NT2/D1 (cell line): Measurements from ENCODE around the gene NBPF9.
"Not testable (repeated sequence)": the region's sequence is repeated elsewhere in the genome, so short reads cannot be mapped to it uniquely, and the experiment has no call there.

Experiments
- DNase-seq: peaks from one replicate; pipeline ENCODE4 v3.0.0-alpha.2; 2011; ENCODE audit warnings: low read depth, low spot score
- H3K27me3 ChIP-seq: 2 replicates; pipeline ENCODE4 v1.6.0; 2011; ENCODE audit warnings: mild to moderate bottlenecking; ENCODE audit not compliant: insufficient read length, insufficient read depth
- H3K36me3 ChIP-seq: 2 replicates; pipeline ENCODE4 v1.6.1; 2011; ENCODE audit warnings: mild to moderate bottlenecking, low read length, mixed read lengths; ENCODE audit not compliant: insufficient read depth, insufficient read length
- H3K4me1 ChIP-seq: 2 replicates; pipeline ENCODE4 v1.5.1; 2011; ENCODE audit not compliant: insufficient read depth, insufficient read length
- H3K4me3 ChIP-seq: 2 replicates; pipeline ENCODE4 v1.5.1; 2011; ENCODE audit warnings: low read depth; ENCODE audit not compliant: insufficient read length
- H3K9ac ChIP-seq: 2 replicates; pipeline ENCODE4 v1.6.0; 2011; ENCODE audit warnings: low read depth; ENCODE audit not compliant: insufficient read length
- H3K9me3 ChIP-seq: 2 replicates; pipeline ENCODE4 v1.5.1; 2011; ENCODE audit warnings: mild to moderate bottlenecking, low read length; ENCODE audit not compliant: insufficient read depth

NBPF9 gene

DNA sequence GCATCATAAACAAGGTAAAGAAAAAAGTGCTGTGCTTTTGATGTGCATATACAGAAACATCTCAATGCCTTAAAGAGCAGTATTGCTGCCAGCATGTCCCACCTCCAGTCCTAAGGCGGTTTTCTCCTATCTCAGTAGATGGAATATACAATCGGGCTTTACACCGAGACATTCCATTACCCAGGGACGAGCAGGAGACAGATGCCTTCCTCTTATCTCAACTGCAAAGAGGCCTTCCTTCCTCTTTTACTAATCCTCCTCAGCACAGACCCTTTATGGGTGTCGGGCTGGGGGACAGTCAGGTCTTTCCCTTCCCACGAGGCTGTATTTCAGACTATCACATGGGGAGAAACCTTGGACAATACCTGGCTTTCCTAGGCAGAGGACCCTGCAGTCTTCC lies 10.2 kb downstream of the NBPF9 start:
- not testable (repeated sequence) for H3K9ac ChIP-seq, H3K9me3 ChIP-seq, DNase-seq, H3K4me3 ChIP-seq, H3K27me3 ChIP-seq, H3K36me3 ChIP-seq, H3K4me1 ChIP-seq

DNA sequence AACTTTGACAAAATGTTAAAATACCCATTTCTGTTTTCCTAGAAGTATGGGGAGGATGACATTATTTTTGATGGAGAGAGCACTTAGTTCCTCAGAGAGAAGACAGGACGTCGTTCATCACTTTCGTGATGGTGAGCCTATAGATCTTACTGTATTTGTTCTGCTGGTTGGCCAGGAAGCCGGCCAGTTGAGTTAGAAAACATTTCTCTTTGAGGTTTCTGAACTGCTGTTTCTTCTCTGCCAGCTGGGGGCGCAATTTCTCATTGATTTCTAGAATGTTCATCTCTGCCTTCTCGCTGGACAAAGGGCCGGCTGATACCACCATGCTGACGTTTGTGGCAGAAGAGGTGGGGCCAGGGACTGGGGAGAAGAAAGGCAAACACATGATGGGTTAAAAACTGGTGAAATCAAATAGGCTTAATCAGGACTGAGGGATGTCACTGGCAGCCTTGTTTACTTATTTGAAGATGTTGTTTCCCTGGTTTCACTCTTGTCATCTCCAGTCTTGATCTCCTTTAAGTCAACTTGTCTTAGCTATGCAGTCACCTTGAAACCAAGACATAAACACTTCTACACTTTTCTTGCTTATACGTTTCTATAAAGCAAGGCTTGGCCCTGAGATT lies 27.7 kb downstream of the NBPF9 start:
- not testable (repeated sequence) for H3K27me3 ChIP-seq, H3K4me1 ChIP-seq, DNase-seq, H3K9ac ChIP-seq, H3K4me3 ChIP-seq, H3K9me3 ChIP-seq
- H3K36me3 ChIP-seq, result peaks cover 15% of the 10 kb centered on the region

DNA sequence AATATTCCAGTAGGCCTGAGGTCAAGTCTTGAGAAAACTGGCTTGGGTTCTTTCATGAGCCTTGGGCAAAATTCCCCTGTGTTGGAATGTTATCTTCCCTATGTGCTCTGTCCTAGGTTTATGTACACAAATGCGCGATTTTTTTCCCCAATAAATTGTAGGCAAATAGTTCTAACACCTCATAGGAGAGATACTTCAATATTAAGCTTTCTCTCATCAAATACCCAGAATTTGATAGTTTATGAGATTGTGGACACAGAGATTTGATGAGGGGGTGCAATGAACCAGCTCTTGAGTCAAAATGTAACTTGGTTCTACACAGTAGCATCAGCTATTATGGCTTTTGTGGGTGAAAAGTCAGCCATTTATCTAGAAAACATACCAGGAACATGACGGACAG lies 38.7 kb downstream of the NBPF9 start:
- H3K9me3 ChIP-seq, H3K9ac ChIP-seq, H3K4me1 ChIP-seq, H3K27me3 ChIP-seq, H3K36me3 ChIP-seq, H3K4me3 ChIP-seq, DNase-seq: not testable (repeated sequence)

DNA sequence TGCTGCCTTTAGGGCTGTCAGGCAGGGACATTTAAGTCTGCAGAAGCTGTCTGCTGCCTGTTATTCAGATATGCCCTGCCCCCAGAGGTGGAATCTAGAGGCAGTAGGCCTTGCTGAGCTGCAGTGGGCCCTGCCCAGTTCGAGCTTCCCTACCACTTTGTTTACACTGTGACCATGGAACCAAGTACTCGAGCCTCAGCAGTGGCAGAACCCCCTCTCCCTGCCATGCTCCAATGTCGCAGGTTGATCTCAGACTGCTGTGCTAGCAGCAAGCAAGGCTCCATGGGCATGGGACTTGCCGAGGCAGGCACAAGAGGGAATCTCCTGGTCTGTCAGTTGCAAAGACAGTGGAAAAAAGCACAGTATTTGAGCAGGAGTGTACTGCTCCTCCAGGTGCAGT lies 60.3 kb downstream of the NBPF9 start:
- H3K27me3 ChIP-seq, H3K9ac ChIP-seq, H3K4me3 ChIP-seq, H3K36me3 ChIP-seq, H3K9me3 ChIP-seq, H3K4me1 ChIP-seq, DNase-seq: not testable (repeated sequence)

DNA sequence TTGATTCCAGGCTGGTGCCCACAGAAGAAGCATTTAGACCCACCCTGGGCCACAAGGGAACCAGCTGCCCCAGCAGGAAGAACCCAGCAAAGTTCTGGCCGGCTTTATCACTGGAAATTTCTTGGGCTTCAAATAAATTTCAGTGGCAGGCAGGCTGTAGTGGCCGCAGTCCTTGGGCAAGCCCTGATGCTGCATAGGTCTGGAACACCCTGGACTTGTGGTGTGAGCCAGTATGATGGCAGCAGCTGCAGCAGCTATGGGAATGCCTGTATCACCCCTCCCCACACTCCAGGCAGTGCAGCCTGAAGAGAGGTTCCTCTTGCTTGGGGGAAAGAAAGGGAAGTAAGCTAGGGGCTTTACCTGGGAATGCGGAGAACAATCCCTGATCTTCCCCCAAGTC lies 69.4 kb downstream of the NBPF9 start:
- not testable (repeated sequence) for H3K9me3 ChIP-seq, H3K4me1 ChIP-seq, DNase-seq, H3K9ac ChIP-seq, H3K4me3 ChIP-seq, H3K36me3 ChIP-seq, H3K27me3 ChIP-seq

DNA sequence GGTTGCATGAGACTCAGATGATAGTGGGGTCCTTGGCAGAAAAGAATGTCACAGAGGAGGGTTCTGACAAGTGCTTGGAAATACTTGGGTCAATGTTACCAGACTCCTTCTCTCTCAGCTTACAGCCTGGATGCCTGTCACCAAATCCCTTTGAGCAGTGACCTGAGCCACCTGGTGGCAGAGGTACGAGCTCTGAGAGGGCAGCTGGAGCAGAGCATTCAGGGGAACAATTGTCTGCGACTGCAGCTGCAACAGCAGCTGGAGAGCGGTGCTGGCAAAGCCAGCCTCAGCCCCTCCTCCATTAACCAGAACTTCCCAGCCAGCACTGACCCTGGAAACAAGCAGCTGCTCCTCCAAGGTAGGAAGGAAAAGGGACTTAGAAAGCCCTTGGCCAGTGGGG lies 79.0 kb downstream of the NBPF9 start:
- H3K4me1 ChIP-seq, H3K9ac ChIP-seq, H3K27me3 ChIP-seq: not testable (repeated sequence)

DNA sequence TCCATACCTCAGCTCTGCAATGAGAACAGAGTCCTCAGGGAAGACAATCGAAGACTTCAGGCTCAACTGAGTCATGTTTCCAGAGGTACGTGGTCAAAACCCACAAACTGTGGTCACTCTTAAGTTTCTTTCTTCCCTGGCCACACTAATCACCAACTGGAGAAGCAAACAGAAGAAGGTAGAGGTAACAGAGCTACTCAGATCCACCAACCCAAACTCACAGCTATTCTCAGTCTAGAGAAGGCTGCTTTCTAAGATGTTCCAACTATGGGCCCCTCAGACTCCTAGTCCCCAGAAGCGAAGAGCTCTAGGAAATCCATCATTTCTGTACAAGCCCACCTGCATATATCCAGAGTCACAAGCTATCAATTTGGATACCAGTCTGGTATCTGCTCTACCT lies 84.8 kb downstream of the NBPF9 start:
- not testable (repeated sequence) for H3K9ac ChIP-seq, H3K36me3 ChIP-seq, H3K4me3 ChIP-seq, H3K9me3 ChIP-seq, H3K4me1 ChIP-seq, DNase-seq, H3K27me3 ChIP-seq

More for the DNA sequence above, 79.0 kb downstream of the NBPF9 start:
- H3K36me3 ChIP-seq, DNase-seq, H3K9me3 ChIP-seq, H3K4me3 ChIP-seq: not testable (repeated sequence)

DNA sequence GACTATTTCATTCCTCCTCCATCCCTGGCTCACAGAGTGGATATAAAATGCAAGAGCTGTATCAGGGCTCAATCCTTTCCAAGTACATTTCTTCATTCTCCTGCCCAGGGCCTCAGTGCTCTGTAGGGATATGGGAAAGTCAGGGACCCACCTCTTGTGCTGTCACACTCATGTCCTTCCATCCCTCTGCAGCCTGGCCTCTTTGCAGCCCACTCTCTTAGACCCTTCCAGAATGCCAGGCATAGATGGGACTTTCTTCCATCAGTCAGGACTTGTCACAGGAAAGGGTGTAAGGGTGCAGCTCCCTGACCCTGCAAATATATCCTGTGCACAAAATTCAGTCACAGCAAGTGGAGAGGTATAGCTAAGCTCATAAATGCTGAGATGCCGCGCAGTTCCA lies 86.7 kb downstream of the NBPF9 start:
- not testable (repeated sequence) for H3K9ac ChIP-seq, DNase-seq, H3K9me3 ChIP-seq, H3K4me3 ChIP-seq, H3K27me3 ChIP-seq, H3K4me1 ChIP-seq, H3K36me3 ChIP-seq

DNA sequence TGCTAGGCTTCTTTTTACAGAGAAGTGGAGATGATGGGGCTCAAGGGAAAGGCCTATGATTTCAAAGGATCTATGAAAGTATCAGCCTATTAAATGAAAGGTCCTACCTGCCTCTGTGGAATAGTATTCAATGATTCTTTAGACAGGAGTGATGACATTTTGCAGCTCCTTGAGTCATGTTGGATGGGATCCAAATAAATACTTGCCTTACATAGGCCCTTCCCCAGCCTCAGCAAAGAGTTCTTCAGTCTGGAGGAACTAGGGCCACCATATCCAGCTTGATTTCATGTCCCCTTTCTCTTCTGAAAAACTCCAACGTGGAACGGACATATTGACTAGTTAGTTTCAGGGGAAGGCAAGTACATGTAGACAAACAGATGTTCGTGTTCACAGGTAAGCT lies 87.8 kb downstream of the NBPF9 start:
- not testable (repeated sequence) for H3K4me3 ChIP-seq, H3K9me3 ChIP-seq, DNase-seq, H3K27me3 ChIP-seq, H3K4me1 ChIP-seq, H3K9ac ChIP-seq, H3K36me3 ChIP-seq

DNA sequence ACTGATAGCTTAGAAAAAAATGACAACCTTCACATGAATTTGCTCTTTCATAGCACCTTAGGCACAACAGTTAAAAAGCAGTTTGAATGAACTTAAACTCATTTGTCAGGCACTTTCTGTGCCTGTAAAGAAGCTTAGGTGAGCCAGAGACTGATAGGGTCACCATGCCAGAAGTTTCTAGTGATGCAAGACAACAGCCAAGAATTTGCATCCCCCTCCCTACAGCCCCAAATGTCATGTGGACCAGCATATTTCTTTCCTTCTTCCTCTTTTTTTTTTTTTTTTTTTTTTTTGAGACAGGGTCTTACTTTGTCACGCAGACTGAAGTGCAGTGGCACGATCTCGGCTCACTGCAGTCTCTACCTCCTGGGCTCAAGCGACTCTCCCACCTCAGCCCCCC lies 89.8 kb downstream of the NBPF9 start:
- not testable (repeated sequence) for H3K4me1 ChIP-seq, H3K27me3 ChIP-seq, H3K9me3 ChIP-seq, DNase-seq, H3K4me3 ChIP-seq, H3K36me3 ChIP-seq, H3K9ac ChIP-seq

DNA sequence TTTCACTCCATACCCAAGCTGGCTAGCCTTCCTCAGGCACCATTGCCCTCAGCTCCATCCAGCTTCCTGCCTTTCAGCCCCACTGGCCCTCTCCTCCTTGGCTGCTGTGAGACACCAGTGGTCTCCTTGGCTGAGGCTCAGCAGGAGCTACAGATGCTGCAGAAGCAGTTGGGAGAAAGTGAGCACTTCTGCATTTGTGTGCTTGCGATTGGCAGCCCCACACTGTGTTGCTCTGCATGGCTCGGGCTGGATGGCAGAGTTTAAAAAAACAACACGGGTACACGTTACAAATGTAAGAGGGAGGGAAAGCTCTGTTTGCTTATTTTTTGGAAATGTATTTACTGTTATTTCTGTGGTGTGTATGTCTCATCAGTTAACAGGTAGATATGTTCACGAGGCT lies 90.8 kb downstream of the NBPF9 start:
- H3K36me3 ChIP-seq, H3K9ac ChIP-seq, H3K27me3 ChIP-seq, DNase-seq, H3K4me1 ChIP-seq, H3K4me3 ChIP-seq, H3K9me3 ChIP-seq: not testable (repeated sequence)

DNA sequence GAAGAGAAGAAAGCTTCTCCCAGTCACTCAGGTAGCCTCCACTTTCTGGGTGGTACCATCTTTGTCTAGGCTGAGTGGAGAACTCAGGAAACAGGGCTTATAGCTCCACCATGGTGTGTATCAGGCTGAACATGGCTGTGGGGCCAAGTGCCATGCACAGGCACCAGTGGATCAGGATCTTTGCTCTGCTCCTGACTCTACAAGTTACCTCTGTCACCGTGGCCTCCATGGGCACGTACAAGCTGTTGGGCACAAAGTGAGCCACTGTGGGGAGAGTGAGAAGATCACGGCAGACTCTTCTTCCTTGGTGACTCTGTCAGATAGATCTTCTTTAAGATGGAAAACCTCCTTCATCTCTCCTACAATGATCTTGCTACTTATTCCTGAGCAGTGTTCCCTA lies 93.6 kb downstream of the NBPF9 start:
- H3K27me3 ChIP-seq, H3K4me1 ChIP-seq, H3K9ac ChIP-seq, H3K9me3 ChIP-seq, DNase-seq, H3K4me3 ChIP-seq, H3K36me3 ChIP-seq: not testable (repeated sequence)

DNA sequence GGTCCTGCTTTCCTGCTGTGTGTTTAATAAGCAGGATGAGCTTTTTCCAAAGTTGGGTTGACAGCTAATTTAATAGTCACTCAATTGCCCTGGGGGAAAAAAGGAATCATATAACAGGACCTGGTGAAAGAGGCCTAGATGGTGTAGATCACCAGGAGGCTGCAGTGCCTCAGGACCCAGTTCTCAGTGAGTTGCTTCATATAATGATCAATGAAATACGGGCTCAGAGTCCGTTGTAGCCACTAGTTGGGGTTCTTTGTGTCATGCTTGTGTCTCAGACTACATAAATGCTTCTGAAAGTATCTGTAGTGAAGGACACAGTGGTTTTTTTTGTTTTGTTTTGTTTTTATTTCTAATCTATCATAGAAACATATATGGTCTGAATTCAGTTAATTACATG lies 94.6 kb downstream of the NBPF9 start:
- not testable (repeated sequence) for H3K36me3 ChIP-seq, H3K4me3 ChIP-seq, H3K4me1 ChIP-seq, H3K27me3 ChIP-seq, H3K9ac ChIP-seq, H3K9me3 ChIP-seq, DNase-seq
